Astrocyte of the cerebellum (primary cell): ENCODE results near the gene RPS27A.

Experiments
- DNase-seq: peaks from one replicate; pipeline ENCODE4 v3.0.0-alpha.2; 2011; ENCODE audit warnings: low read depth
- H3K4me3 ChIP-seq: 2 replicates; pipeline ENCODE4 v1.5.1; 2011; ENCODE audit warnings: mild to moderate bottlenecking, low read depth, low read length, moderate library complexity
- in situ Hi-C: cut with HindIII; loops from 2 replicates; pipeline ENCODE4 v1.10.0; 2017; ENCODE audit warnings: low sequenced_read_pairs
- TF ChIP-seq, protein P1 (sequence below): IDR thresholded peaks from 2 replicates; pipeline ENCODE4 v1.5.1; 2012; ENCODE audit warnings: low read length, low read depth, moderate library complexity, mild to moderate bottlenecking; ENCODE audit errors: missing control alignments

The RPS27A gene

GRCh38 chr2:55230551-55230950, 1.9 kb upstream of the RPS27A start:
- in situ Hi-C loops = no loop called here
- TF ChIP-seq, protein P1, sequence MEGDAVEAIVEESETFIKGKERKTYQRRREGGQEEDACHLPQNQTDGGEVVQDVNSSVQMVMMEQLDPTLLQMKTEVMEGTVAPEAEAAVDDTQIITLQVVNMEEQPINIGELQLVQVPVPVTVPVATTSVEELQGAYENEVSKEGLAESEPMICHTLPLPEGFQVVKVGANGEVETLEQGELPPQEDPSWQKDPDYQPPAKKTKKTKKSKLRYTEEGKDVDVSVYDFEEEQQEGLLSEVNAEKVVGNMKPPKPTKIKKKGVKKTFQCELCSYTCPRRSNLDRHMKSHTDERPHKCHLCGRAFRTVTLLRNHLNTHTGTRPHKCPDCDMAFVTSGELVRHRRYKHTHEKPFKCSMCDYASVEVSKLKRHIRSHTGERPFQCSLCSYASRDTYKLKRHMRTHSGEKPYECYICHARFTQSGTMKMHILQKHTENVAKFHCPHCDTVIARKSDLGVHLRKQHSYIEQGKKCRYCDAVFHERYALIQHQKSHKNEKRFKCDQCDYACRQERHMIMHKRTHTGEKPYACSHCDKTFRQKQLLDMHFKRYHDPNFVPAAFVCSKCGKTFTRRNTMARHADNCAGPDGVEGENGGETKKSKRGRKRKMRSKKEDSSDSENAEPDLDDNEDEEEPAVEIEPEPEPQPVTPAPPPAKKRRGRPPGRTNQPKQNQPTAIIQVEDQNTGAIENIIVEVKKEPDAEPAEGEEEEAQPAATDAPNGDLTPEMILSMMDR = no peak
- H3K4me3 ChIP-seq = no peak overlapping the region
- no peak for DNase-seq

GRCh38 chr2:55231546-55232083, 873 bp upstream of the RPS27A start:
- no peak for DNase-seq
- in situ Hi-C loops = no loop called here
- H3K4me3 ChIP-seq = peak overlapping the region; percentile 100
- TF ChIP-seq, protein P1 = no peak

DNA sequence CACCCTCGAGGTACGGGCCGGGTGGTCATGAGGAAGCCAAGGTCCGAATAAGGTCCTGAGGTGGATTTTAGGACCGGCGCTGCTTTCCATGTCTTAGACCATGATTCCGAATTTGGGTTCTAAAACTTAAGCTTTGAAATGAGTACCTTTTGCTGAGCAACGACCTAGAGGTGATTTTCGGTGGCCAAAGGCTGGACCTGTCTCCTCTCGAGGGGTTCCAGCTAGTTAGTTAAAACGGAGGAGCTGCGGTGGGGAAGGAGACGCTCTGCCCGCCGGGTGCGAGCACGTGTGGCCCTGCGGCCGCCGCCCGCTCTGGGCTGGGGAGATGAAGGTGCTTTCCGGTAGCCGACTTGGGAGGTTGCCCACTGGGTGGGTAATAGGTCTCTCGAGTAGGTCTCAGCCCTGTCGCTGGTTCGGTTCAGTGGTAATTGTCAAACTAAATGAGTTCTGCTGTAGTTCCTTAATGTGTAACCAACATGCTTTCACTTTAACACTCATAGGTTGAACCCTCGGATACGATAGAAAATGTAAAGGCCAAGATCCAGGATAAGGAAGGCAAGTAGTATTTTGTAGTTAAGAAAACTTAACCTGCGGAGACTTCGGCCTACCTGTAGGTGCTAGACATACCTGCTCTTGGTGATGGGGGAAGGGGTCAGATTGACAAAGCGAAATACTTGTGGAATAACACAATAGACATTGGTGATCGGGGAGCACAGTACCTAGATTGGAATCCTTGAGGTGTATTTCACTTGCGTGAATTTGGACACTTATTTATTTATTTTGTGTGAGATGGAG, 572 bp downstream of the RPS27A start:
- DNase-seq = no peak

DNA sequence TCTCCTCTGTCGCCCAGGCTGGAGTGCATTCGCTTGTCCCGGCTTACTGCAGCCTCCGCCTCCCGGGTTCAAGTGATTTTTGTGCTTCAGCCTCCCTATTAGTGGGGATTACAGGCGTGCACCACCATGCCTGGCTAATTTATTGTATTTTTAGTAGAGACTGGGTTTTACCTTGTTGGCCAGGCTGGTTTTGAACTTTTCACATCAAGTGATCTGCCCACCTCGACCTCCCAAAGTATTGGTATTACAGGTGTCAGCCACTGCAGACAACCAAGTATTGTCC, 1.1 kb downstream of the RPS27A start:
- peak overlapping the region; percentile 100 for H3K4me3 ChIP-seq
- DNase-seq = no peak
- in situ Hi-C loops = no loop called here
- TF ChIP-seq, protein P1 = no peak

More for the DNA sequence above, 572 bp downstream of the RPS27A start:
- H3K4me3 ChIP-seq = peak overlapping the region; percentile 100
- TF ChIP-seq, protein P1 = no peak
- in situ Hi-C loops = no loop called here

DNA sequence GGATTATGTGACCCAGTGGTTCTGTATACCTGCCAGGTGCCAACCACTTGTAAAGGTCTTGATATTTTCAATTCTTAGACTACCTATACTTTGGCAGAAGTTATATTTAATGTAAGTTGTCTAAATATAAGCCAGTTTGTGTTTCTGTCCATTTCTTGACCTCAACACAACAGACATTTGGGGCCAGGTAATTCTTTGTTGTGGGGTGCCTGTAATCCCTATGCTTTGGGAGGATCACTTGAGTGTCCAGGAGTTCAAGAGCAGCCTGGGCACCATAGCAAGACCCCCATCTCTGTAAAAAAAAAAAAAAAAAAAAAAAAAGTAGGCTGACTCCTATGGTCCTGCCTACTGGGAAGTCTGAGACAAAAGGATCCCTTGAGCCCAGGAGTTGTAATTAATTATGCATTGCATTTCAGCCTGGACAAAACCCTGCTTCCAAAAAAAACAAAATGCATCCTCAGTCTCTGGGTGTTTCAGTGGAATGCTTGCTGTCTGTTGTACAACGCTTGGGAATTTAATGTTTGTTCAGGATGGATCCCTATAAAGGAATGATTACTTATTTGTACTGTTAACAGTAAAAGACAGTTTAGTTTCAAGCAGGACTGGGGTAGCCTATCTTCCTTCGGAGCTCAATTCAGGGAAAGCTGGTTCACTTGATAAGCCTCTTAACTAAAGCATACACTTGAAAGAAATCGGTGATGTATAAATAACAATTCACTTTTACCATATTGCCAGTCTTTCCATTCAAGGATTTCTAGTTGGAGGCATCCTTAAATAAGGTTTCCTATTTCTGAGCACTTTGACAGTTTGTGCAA, 3.4 kb downstream of the RPS27A start:
- TF ChIP-seq, protein P1 = no peak
- in situ Hi-C loops = no loop called here
- H3K4me3 ChIP-seq = no peak overlapping the region
- DNase-seq = no peak

DNA sequence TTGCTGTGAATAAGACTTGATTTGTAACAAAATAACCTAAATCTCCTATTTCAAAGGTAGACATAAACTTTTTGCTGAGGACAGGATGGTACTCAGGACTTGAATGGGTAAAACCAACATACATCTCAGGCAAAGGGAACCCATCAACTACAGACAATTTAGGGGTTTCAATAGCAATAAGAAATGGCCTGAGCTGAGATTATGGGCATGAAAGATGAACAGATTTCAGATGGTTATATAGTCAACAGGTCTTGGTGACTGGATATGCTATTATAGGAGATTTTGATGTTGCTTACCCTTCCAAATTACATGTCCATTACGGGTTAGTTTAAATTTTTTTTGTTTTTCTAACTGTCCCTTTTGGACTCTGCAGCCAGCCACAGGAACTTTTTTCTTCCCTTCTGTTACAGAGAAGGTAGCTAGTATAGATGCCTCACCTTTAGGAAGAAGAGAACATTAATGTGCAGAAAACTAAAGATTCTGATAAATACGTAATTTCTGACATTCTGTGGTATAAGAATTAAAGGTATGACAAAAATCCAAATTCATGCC, 4.6 kb downstream of the RPS27A start:
- DNase-seq = no peak
- TF ChIP-seq, protein P1 = no peak
- in situ Hi-C loops = no loop called here
- no peak overlapping the region for H3K4me3 ChIP-seq
